GM23338 (cell line): ENCODE measurements around the gene DCLRE1B. TPM values are rescaled to one million over a fixed set of nuclear protein-coding genes. Genes with fewer than 3 reads are reported as not detected.

Experiments
- CTCF ChIP-seq, 2 experiments: fragments of 200-600 bp in 1 of 2; sonication (generic) in 1 of 2; conservative IDR thresholded peaks; 2 replicates each; pipeline versions ENCODE4 v1.5.1 to v1.6.1; 2016 to 2017; ENCODE audit warnings: antibody characterized with exemption in 2 of 2, low read depth in 2 of 2, mild to moderate bottlenecking in 2 of 2, moderate library complexity in 1 of 2
- ETS1 ChIP-seq: IDR thresholded peaks from 2 replicates; pipeline ENCODE4 v1.6.1; 2016; ENCODE audit warnings: antibody characterized with exemption
- POLR2AphosphoS5 ChIP-seq: IDR thresholded peaks from 2 replicates; pipeline ENCODE4 v1.6.1; 2016; ENCODE audit warnings: antibody characterized with exemption, low read depth
- ZNF114 ChIP-seq: fragments of 250-450 bp; sonication (Bioruptor Pico); IDR thresholded peaks from 2 replicates; pipeline ENCODE4 v1.5.0; 2020; ENCODE audit warnings: mild to moderate bottlenecking, moderate library complexity
- ZNF462 ChIP-seq: fragments of 250-450 bp; sonication (Bioruptor Pico); IDR thresholded peaks from 2 replicates; pipeline ENCODE4 v1.5.0; 2020; ENCODE audit warnings: mild to moderate bottlenecking, moderate library complexity
- polyA plus RNA-seq: library from polyadenylated mRNA; unstranded; fragments of >200 nt; fragmentation: Nextera tagmentation; extraction: Ambion mirVana; gene quantifications from 2 replicates; pipeline ENCODE4 v1.2.1, GENCODE V29; 2016
- total RNA-seq: library from RNA; depleted of rRNA; stranded (reverse); fragments of >200 nt; shearing (Covaris generic); gene quantifications from 2 replicates; pipeline ENCODE4 v1.2.3, GENCODE V29; 2014

DCLRE1B gene
- total and polyA plus RNA-seq, 2 experiments from 2014 or later, result 6.3 to 9.7 TPM

GRCh38 chr1:113872219-113872935 is 32.7 kb upstream of the DCLRE1B start (continued):
- TF ChIP-seq ZNF462 (CRISPR knock-in tag) (no peak), CTCF (conservative IDR thresholded peaks at IDR 0.05; ENCODE audit: low read depth in 2 of 2) (no peak), POLR2AphosphoS5 (no peak), ETS1 (no peak), ZNF114 (CRISPR knock-in tag) (no peak)
